ENCODE data around the gene PIGL.

PIGL gene

DNA sequence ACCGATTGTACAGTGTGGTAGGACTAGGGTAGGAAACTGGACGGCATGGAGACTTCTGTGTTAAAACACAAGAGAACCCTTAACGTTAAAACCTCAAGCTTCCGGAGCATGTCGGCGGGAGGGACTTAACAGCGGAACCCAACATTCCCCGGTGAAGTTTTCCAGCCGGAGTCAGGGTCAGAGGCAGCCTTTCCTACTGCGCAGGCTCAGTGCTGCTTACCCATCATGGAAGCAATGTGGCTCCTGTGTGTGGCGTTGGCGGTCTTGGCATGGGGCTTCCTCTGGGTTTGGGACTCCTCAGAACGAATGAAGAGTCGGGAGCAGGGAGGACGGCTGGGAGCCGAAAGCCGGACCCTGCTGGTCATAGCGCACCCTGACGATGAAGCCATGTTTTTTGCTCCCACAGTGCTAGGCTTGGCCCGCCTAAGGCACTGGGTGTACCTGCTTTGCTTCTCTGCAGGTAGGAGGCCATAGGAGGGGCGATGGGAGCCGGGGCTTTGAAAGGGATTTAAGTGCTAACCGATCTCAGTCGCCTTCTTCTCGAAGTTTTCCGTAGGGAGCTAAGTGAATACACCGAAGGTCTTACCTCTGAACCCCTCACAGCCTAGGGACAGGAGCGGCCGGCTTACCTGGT is at the start of gene PIGL:
PIGL (plus strand) TSS at position 209 of the 634 bp plus-strand sequence; CDS start at position 226, 17 bp downstream.
- TF ChIP-seq, protein P1, sequence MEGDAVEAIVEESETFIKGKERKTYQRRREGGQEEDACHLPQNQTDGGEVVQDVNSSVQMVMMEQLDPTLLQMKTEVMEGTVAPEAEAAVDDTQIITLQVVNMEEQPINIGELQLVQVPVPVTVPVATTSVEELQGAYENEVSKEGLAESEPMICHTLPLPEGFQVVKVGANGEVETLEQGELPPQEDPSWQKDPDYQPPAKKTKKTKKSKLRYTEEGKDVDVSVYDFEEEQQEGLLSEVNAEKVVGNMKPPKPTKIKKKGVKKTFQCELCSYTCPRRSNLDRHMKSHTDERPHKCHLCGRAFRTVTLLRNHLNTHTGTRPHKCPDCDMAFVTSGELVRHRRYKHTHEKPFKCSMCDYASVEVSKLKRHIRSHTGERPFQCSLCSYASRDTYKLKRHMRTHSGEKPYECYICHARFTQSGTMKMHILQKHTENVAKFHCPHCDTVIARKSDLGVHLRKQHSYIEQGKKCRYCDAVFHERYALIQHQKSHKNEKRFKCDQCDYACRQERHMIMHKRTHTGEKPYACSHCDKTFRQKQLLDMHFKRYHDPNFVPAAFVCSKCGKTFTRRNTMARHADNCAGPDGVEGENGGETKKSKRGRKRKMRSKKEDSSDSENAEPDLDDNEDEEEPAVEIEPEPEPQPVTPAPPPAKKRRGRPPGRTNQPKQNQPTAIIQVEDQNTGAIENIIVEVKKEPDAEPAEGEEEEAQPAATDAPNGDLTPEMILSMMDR (IDR thresholded peaks at IDR 0.05; ENCODE audit: borderline replicate concordance, control extremely low read depth, extremely low read depth, insufficient read depth, missing control alignments) = no peak
- peak; percentile 82 for DNase-seq (ENCODE audit: low spot score)
- in situ Hi-C loops (cut with MboI; ENCODE audit: low sequenced_read_pairs, unreplicated experiment) = no loop called here

DNA sequence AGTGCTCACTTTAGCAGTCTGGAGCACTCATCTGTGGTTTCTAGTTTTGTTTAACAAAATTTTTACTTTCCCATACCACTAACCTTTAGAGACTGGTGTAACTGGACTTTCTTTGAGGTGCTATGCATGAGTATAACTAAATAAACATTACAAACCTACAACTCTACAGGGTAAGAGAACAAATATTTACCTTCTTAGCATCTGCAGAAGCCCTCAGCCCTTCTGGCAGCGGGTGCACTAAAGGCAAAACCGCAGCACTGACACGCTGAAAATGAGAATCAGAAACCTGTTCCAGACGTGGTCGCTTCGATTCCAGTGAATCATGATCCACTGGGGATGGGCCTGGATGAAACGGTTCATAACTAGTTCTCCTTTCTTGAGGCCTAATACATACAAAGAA is 45.4 kb upstream of the PIGL start:
- TF ChIP-seq, protein P1 (IDR thresholded peaks at IDR 0.05; ENCODE audit: borderline replicate concordance, control extremely low read depth, extremely low read depth, insufficient read depth, missing control alignments) = no peak
- DNase-seq (ENCODE audit: low spot score) = no peak
- in situ Hi-C loops (cut with MboI; ENCODE audit: low sequenced_read_pairs, unreplicated experiment) = no loop called here

DNA sequence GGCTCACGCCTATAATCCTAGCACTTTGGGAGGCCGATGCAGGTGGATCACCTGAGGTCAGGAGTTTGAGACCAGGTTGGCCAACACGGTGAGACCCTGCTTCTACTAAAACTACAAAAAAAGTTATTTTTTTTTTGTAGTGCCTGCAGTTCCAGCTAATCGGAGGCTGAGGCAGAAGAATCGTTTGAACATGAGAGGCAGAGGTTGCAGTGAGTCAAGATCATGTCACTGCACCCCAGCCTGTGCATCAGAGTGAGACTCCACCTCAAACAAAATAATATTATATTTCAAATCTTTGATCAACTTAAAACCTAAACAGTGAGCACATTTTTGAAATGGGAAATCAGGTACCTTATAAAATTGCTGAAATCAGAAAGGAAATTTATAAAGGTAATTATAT is 38.2 kb upstream of the PIGL start:
- in situ Hi-C loops (cut with MboI; ENCODE audit: low sequenced_read_pairs, unreplicated experiment) = no loop called here
- DNase-seq (ENCODE audit: low spot score) = no peak
- TF ChIP-seq, protein P1 (IDR thresholded peaks at IDR 0.05; ENCODE audit: borderline replicate concordance, control extremely low read depth, extremely low read depth, insufficient read depth, missing control alignments) = no peak

DNA sequence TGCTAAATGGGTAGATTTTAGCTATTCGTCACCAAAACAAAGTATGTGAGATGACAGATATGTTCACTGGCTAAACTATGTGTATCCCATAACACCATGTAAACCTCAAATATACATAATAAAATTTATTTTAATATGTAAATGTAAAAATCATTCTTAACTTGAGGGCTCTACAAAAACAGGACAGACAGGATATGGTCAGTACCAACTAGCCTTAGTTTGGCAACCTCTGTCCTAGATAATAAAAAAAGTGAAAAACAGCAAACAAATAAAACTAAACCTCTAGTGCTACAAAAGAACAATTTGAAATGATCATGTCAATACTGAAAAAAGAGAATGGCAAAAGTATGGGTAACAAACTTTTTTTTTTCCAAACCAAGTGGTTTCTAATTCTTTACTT is 35.4 kb upstream of the PIGL start:
- TF ChIP-seq, protein P1 (IDR thresholded peaks at IDR 0.05; ENCODE audit: borderline replicate concordance, control extremely low read depth, extremely low read depth, insufficient read depth, missing control alignments) = no peak
- DNase-seq (ENCODE audit: low spot score) = no peak
- in situ Hi-C loops (cut with MboI; ENCODE audit: low sequenced_read_pairs, unreplicated experiment) = no loop called here

DNA sequence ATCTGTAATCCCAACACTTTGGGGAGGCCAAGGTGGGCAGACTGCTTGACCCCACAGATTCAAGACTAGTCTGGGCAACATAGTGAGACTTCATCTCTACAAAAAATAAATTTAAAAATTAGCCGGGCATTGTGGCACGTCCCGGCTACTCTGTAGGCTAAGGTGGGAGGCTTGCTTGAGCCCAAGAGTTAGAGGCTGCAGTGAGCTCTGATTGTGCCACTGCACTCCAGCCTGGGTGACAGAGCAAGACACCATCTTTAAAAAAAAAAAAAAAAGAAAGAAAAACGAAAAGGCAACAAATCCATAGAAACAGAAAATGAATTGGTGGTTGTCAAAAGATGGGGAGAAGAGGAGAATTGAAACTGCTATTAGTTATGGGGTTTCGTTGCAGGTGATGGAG is 29.4 kb upstream of the PIGL start:
- TF ChIP-seq, protein P1 (IDR thresholded peaks at IDR 0.05; ENCODE audit: borderline replicate concordance, control extremely low read depth, extremely low read depth, insufficient read depth, missing control alignments) = no peak
- in situ Hi-C loops (cut with MboI; ENCODE audit: low sequenced_read_pairs, unreplicated experiment) = no loop called here
- DNase-seq (ENCODE audit: low spot score) = no peak

DNA sequence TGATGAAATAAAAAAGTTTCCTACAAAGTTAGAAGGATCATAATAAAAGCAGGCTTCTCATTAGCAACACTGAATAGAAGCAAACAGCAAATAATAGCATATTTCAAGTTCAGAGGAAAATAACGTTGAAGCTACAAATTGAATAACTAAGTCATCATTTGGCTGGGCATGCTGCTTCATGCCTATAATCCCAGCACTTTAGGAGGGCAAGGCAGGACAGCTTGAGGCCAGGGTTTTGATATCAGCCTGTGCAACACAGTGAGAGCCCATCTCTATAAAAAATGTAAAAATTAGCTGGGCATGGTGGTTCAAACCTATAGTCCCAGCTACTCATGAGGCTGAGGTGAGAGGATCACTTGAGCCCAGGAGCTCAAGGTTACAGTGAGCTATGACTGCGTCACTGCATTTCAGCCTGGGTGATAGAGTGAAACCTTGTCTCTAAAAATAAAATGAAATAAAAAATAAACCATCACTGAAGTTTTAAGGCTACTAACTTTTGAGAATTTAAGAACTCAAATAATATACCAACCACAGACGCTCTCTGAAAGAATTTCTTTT is 27.1 kb upstream of the PIGL start:
- no peak for DNase-seq (ENCODE audit: low spot score)
- in situ Hi-C loops (cut with MboI; ENCODE audit: low sequenced_read_pairs, unreplicated experiment) = no loop called here
- TF ChIP-seq, protein P1 (IDR thresholded peaks at IDR 0.05; ENCODE audit: borderline replicate concordance, control extremely low read depth, extremely low read depth, insufficient read depth, missing control alignments) = no peak

Measured in GM13976 (cell line).